WTC11 (cell line): ENCODE measurements around the gene TRIP13. TPM values are rescaled to one million over a fixed set of nuclear protein-coding genes. Genes with fewer than 3 reads are reported as not detected.

Source experiments
- ATAC-seq: fragments of 200-7000 bp; cut with Tn5 transposase; 2 replicates; pipeline ENCODE4 v1.10.0; 2021; ENCODE audit warnings: mild to moderate bottlenecking, moderate library complexity
- CTCF ChIA-PET: fragments of 300-600 bp; sonication (Branson Sonifier 250); formaldehyde crosslinking; loops from one replicate; lab custom pipeline; 2021; ENCODE audit warnings: antibody characterized with exemption; lab: Charles Lee
- POLR2A ChIA-PET: fragments of 350-600 bp; sonication (Branson Sonifier 250); formaldehyde crosslinking; loops from one replicate; lab custom pipeline; 2021; ENCODE audit warnings: antibody characterized with exemption; lab: Charles Lee
- DNase-seq: peaks from one replicate; pipeline ENCODE4 v3.0.0; 2021; ENCODE audit warnings: low spot score
- H3K27ac Mint-ChIP-seq: 2 replicates; pipeline ENCODE4 v1.8.0; 2021; ENCODE audit warnings: mixed read lengths
- H3K27me3 Mint-ChIP-seq: 2 replicates; pipeline ENCODE4 v1.8.0; 2021; ENCODE audit warnings: low read depth, mild to moderate bottlenecking, moderate library complexity, mixed read lengths
- H3K36me3 Mint-ChIP-seq: 2 replicates; pipeline ENCODE4 v1.8.0; 2021; ENCODE audit warnings: mixed read lengths
- H3K4me1 Mint-ChIP-seq: 2 replicates; pipeline ENCODE4 v1.8.0; 2022; ENCODE audit warnings: mixed read lengths
- H3K4me3 Mint-ChIP-seq: 2 replicates; pipeline ENCODE4 v1.8.0; 2021; ENCODE audit warnings: mild to moderate bottlenecking, moderate library complexity, mixed read lengths
- H3K9me3 Mint-ChIP-seq: 2 replicates; pipeline ENCODE4 v1.8.0; 2021; ENCODE audit warnings: mixed read lengths
- ATF1 ChIP-seq: sonication (generic); formaldehyde crosslinking; IDR thresholded peaks from 2 replicates; pipeline ENCODE4 v1.8.1; 2023; ENCODE audit warnings: mild to moderate bottlenecking, moderate library complexity, missing genetic modification reagents
- CREB1 ChIP-seq: sonication (generic); formaldehyde crosslinking; IDR thresholded peaks from 2 replicates; pipeline ENCODE4 v1.8.0; 2023; ENCODE audit warnings: mild to moderate bottlenecking, missing genetic modification reagents
- E2F4 ChIP-seq: sonication (generic); formaldehyde crosslinking; IDR thresholded peaks from 2 replicates; pipeline ENCODE4 v1.8.1; 2022; ENCODE audit warnings: low read depth, mild to moderate bottlenecking, moderate library complexity, missing genetic modification reagents, borderline replicate concordance
- E2F5 ChIP-seq: sonication (generic); formaldehyde crosslinking; IDR thresholded peaks from 2 replicates; pipeline ENCODE4 v1.8.1; 2022; ENCODE audit warnings: mild to moderate bottlenecking, moderate library complexity, missing genetic modification reagents
- HMGXB4 ChIP-seq: sonication (generic); formaldehyde crosslinking; IDR thresholded peaks from 2 replicates; pipeline ENCODE4 v1.8.1; 2023; ENCODE audit warnings: mild to moderate bottlenecking, moderate library complexity, missing genetic modification reagents
- IRF1 ChIP-seq: sonication (generic); formaldehyde crosslinking; IDR thresholded peaks from 2 replicates; pipeline ENCODE4 v1.8.0; 2023; ENCODE audit warnings: missing genetic modification reagents
- JAZF1 ChIP-seq: fragments of 250-450 bp; sonication (Bioruptor Pico); IDR thresholded peaks from 2 replicates; pipeline ENCODE4 v1.9.0; 2021; ENCODE audit warnings: moderate library complexity, mild to moderate bottlenecking, inconsistent platforms
- KAT7 ChIP-seq: sonication (generic); formaldehyde crosslinking; IDR thresholded peaks from 2 replicates; pipeline ENCODE4 v1.8.1; 2023; ENCODE audit warnings: missing genetic modification reagents, mild to moderate bottlenecking, borderline replicate concordance
- MYBL2 ChIP-seq: sonication (generic); formaldehyde crosslinking; IDR thresholded peaks from 2 replicates; pipeline ENCODE4 v1.8.1; 2023; ENCODE audit warnings: mild to moderate bottlenecking, moderate library complexity, missing genetic modification reagents
- NFYB ChIP-seq: sonication (generic); formaldehyde crosslinking; conservative IDR thresholded peaks from 2 replicates; pipeline ENCODE4 v1.8.0; 2022; ENCODE audit warnings: low read depth, missing genetic modification reagents
- PRDM15 ChIP-seq: sonication (generic); formaldehyde crosslinking; IDR thresholded peaks from 2 replicates; pipeline ENCODE4 v1.8.0; 2022; ENCODE audit warnings: missing genetic modification reagents
- SMAD3 ChIP-seq: sonication (generic); formaldehyde crosslinking; IDR thresholded peaks from 2 replicates; pipeline ENCODE4 v1.8.0; 2022; ENCODE audit warnings: missing genetic modification reagents, mild to moderate bottlenecking, borderline replicate concordance
- TP53 ChIP-seq: sonication (generic); formaldehyde crosslinking; IDR thresholded peaks from 2 replicates; pipeline ENCODE4 v1.8.1; 2023; ENCODE audit warnings: mild to moderate bottlenecking, missing genetic modification reagents
- USF2 ChIP-seq: sonication (generic); formaldehyde crosslinking; IDR thresholded peaks from 2 replicates; pipeline ENCODE4 v1.8.1; 2023; ENCODE audit warnings: mild to moderate bottlenecking, missing genetic modification reagents, moderate library complexity
- ZBTB43 ChIP-seq: sonication (generic); formaldehyde crosslinking; IDR thresholded peaks from 2 replicates; pipeline ENCODE4 v1.8.1; 2023; ENCODE audit warnings: mild to moderate bottlenecking, missing genetic modification reagents
- ZMAT4 ChIP-seq: fragments of 250-450 bp; sonication (Bioruptor Pico); IDR thresholded peaks from 2 replicates; pipeline ENCODE4 v1.9.0; 2021; ENCODE audit warnings: mild to moderate bottlenecking
- ZNF263 ChIP-seq: sonication (generic); formaldehyde crosslinking; IDR thresholded peaks from 2 replicates; pipeline ENCODE4 v1.8.1; 2022; ENCODE audit warnings: low read depth, mild to moderate bottlenecking, moderate library complexity, missing genetic modification reagents
- ZNF281 ChIP-seq: sonication (generic); formaldehyde crosslinking; IDR thresholded peaks from 2 replicates; pipeline ENCODE4 v1.8.0; 2023; ENCODE audit warnings: mild to moderate bottlenecking, missing genetic modification reagents
- total RNA-seq: library from RNA; stranded (reverse); gene quantifications from 3 replicates; pipeline ENCODE4 v1.2.3, GENCODE V29; 2021

TRIP13 gene
- total RNA-seq, 1 experiment from 2014 or later = 33.7 TPM

- H3K36me3 Mint-ChIP-seq = peaks cover 21% of the 10 kb centered on the region
- no peaks in the 10 kb centered on the region for H3K27me3 Mint-ChIP-seq
- no peak for TF ChIP-seq JAZF1 (CRISPR knock-in tag)
- no peak for TF ChIP-seq PRDM15 (CRISPR knock-in tag)
- no peak for TF ChIP-seq E2F4
- no peak for TF ChIP-seq CREB1 (CRISPR knock-in tag)
- no peak for TF ChIP-seq MYBL2 (CRISPR knock-in tag)
- no peak for TF ChIP-seq IRF1 (CRISPR knock-in tag)
- no peak for TF ChIP-seq USF2 (CRISPR knock-in tag)
- H3K27ac Mint-ChIP-seq = no peak overlapping the region
- no peaks in the 10 kb centered on the region for H3K4me1 Mint-ChIP-seq
- DNase-seq = no peak
- no peak overlapping the region for H3K4me3 Mint-ChIP-seq
- no peaks in the 10 kb centered on the region for H3K9me3 Mint-ChIP-seq
- POLR2A ChIA-PET = no interaction called here
- no peak for ATAC-seq
- CTCF ChIA-PET = no interaction called here
Measured at GRCh38 chr5:860506-861150, 32.1 kb upstream of the TRIP13 start.

GRCh38 chr5:861442-862366, 31.0 kb upstream of the TRIP13 start:
- ATAC-seq (peak; percentile 11; the same call in 1 of the 2 replicates), DNase-seq (no peak)
- Mint-ChIP-seq H3K36me3 (peaks cover 26% of the 10 kb centered on the region), H3K27me3 (no peaks in the 10 kb centered on the region), H3K27ac (no peak overlapping the region), H3K9me3 (no peaks in the 10 kb centered on the region), H3K4me1 (no peaks in the 10 kb centered on the region), H3K4me3 (no peak overlapping the region)
- POLR2A ChIA-PET = no interaction called here
- CTCF ChIA-PET = no interaction called here
- TF ChIP-seq NFYB (CRISPR knock-in tag) = no peak
- no peak for TF ChIP-seq HMGXB4 (CRISPR knock-in tag)
- no peak for TF ChIP-seq KAT7 (CRISPR knock-in tag)
- no peak for TF ChIP-seq SMAD3 (CRISPR knock-in tag)
- TF ChIP-seq ATF1 (CRISPR knock-in tag) = no peak
- TF ChIP-seq E2F5 (CRISPR knock-in tag) = no peak
- no peak for TF ChIP-seq TP53 (CRISPR knock-in tag)
- TF ChIP-seq ZMAT4 (CRISPR knock-in tag) = no peak
- TF ChIP-seq ZNF281 (CRISPR knock-in tag) = no peak
- TF ChIP-seq ZBTB43 (CRISPR knock-in tag) = no peak
- no peak for TF ChIP-seq ZNF263 (CRISPR knock-in tag)
